ENCODE results near the gene DUS3L.
A peak's percentile ranks its signal among the peaks of the same experiment; 100 is the strongest.

The DUS3L gene

DNA sequence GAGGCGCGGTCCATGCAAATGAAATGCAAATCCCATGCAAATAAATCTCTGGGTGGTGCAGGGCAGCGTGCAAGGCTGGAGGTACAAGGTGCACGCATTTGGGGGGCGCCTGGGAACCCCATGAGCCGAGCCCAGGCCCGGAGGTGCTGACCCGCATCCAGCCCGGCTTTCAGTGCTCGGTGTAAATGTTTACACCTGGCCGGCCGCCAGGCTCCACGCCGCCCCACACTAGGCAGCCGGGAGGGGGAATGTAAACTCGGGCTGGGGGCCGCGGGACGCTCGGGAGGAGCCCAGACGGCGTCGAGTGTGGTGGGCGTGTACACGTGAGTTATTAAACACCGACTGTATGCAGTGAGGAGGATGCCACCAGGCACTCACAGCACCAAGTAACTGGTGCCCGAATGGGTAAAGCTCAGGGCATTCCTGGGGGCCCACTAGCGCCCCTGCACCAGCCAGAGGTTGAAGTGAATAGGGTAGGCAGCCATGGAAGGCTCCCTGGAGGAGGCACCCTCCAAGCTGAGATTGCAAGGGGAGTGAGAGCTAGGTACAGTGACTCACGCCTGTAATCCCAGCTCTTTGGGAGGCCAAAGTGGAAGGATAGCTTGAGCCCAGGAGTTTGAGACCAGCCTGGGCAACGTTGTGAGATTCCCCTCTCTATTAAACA, 31.4 kb upstream of the DUS3L start:
- no peak for DNase-seq

DNA sequence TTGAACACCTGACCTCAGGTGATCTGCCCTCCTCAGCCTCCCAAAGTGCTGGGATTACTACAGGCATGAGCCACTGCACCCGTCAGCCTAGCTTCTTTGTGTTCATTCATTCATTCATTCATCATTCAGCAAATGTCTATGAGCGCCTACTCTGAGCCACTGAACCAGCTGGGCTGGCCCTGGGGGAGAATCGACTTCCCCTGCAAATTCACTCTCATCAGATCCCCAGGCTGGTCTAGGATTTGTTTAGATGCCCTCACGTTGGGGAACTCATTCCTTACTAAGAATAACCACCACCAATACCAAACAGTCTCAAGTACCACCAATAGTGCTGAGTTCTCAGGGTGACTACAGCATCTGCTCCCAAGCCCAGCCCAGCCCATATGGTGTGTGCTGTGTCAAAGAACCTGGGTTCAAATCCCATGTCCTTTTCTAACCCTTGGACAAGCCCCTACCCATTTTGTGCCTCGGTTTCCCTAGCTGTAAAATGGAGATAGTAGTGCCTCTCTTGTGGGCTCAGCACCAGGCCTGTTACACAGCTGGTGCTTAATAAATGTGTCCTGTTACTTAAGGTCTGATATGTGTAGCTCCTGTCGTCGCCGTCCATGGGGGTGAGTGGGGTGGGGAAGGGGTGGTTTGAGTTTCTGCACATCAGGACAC, 30.7 kb upstream of the DUS3L start:
- no peak for DNase-seq

DNA sequence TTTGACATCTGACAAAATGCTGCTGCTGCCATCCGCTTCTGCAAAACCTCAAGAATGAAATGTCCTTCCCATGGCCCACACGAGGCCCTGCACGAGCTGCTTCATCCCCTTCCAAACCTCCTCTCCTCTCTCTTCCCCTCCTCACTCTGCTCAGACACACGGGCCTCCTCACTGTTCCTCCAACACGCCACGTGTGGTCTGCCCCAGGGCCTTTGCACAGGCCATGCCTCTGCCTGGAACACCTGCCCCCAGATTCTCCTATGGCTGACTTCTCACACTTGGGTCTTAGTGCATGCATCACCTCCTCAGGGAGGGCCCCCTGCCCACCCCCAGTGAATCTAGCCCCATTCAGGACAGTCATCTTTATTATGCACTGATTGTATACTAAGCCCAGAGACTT, 29.8 kb upstream of the DUS3L start:
- no peak for DNase-seq

DNA sequence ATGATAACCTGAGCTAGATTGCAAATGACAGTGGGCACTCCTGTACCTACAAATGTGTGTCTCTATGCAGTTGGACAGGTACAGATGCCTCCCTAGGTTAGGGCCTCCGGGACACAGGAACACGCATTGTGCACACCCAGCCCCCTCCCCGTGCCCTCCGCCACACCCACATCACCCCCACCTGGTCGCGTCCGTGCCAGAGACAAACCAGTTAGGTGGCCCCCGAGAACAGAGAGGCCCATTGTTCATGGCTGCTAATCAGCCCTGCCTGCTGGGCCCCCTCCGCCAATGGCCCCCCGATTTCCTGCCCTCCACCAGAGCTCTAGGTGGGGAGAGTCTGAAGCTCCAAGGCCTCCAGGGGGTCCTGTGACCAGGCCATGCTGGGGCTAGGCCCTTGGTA, 27.6 kb upstream of the DUS3L start:
- DNase-seq = no peak

DNA sequence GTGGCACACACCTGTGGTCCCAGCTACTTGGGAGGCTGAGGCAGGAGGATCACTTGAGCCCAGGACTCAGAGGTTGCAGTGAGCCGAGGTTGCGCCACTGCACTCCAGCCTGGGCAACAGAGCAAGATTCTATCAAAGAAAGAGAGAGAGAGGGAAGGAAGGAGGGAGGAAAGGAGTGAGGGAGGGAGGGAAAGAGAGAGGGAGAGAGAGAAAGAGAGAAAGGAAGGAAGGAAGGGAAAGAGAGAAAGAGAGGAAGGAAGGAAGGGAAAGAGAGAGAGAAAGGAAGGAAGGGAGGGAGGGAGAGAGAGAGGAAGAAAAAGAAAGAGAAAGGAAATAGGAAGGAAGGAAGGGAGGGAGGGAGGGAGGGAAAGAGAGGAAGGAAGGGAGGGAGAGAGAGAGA, 26.3 kb upstream of the DUS3L start:
- no peak for DNase-seq

DNA sequence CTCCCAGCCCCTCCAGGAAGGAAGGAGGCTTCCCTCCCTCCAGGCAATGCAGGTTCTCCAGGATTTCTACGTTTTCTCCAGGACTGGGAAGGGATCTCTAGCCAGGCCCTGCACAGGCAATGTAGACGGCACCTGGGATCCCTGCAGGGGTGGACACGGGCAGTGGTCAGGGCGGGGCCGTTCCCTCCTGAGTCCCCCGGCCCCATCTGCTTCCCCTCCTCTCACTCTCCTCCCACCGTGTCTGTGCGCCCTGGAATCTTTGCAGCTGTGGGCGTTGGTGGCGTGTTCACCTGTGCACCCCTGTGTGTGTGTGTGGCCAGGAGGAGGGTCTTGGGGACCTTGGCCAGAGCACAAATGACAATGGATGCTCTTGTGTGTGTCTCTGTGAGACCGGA, 23.9 kb upstream of the DUS3L start:
- DNase-seq = no peak

DNA sequence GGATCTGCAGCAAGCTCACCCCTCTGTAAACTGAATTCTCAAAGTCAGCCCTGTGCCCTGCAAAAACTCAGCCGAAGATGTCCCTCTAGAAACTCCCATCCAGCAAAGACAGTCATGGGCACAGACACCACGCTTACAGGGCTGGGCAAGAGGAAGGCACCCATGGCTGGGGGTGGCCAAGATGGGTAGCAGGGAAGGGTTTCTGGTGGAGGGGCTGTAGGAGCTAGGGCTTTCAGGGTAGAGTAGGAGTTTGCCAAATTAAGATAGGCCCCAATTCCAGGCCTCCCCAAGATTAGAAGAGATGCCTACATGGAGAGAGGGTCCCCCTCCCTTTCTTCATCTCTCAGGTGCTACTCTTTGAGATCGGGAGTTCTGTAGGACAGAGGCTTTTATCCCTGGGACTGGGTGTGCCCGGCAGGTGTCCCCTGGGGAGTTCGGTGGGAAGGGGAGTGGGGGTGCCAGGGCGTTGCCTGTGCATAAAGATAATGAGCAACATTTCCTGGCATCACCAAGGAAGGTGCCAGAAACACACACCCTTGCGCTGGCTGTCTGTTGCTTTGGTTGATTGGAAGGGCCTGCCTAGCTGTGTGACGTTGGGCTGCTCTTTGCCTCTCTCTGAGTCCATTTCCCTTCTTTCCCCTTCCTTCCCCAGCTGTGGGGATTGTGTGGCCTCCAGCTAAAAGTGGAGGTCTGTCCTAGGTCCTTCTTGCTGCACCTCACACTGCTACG, 23.3 kb upstream of the DUS3L start:
- DNase-seq = no peak

- DNase-seq = no peak
These were observed 20.2 kb upstream of the DUS3L start for GRCh38 chr19:5811117-5811516.

DNA sequence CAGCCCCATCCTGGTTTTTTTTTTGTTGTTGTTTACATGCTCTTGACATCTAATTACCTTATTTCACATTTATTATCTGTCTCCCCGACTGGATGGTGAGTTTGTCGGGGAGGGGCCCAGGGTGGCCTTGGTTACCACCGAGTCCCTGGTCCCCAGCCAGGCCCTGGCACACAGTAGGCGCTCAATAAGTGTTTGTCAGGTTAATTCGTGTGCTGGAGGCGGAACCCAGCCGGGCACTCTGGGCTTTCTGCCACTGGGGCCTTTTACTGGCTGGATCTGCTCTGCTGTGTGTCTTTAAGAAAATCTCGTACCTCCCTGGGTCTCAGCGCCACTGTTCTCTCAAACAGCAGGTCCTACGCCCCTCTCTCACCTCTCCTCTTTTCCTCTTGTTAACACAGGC, 18.5 kb upstream of the DUS3L start:
- DNase-seq = no peak

DNA sequence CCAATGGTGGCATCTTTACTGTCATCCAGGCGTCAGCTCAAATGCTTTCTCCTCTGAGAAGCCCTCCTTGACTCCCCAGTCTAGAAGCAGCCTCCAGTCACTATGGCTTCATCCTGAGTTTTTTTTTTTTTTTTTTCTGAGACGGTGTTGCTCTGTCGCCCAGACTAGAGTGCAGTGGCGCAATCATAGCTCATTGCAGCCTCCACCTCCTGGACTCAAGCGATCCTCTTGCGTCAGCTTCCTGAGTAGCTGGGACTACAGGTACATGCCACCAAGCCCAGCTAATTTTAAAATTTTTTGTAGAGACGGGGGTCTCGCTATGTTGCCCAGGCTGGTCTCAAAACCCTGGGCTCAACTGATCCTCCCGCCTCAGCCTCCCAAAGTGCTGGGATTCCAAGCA, 18.1 kb upstream of the DUS3L start:
- DNase-seq = no peak

DNA sequence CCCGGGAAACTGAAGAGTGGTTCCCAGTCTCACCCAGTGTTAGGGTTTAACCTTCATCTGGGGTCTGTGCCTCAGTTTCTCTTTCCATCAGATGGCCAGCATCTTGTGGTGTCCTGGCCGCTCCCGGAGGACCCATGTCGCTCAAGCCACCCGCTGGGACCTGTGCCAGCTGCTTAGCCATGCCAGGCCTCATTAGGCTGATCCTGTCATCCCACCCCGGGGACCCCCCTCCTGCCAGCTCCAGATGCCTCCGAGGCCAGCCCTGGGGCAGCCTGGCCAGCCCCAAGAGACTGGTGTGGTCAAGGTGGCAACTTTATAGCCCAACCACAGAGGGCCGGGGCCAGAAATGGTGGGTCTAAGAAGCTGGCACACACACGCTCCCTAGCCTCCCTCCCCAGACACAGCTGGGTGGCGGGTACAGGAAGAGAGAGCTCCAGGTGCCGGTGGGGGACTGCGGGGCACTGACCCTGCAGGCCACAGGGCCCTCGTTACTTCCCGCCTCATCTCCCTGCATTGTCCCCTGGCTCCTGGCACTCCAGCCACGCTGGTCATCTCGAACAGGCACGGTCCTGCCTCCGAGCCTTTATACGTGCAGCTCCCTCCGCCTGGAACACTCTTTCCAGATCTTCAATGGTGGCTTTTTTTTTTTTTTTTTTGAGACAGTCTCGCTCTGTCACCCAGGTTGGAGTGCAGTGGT, 17.3 kb upstream of the DUS3L start:
- DNase-seq = no peak

DNA sequence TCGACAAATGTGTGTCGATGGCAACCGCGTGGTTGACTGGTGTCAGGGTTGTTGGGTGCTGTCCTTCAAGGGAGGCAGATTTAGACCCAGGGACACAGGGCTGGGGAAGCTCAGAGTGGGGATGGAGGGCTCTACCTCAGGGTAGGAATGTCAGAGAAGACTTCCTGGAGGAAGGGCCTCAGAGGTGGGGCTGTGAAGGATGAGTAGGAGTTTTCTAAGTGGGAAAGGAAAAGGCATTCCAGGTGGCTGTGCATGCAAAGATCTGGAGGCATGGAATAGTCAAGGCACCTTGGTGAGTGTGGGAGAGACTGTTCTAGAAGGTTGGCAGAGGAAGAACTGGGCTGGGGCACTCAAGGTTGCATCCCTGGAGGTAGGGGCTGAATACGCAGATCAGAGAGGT, 15.9 kb upstream of the DUS3L start:
- no peak for DNase-seq

GRCh38 chr19:5806133-5806489, 15.1 kb upstream of the DUS3L start:
- no peak for DNase-seq

DNA sequence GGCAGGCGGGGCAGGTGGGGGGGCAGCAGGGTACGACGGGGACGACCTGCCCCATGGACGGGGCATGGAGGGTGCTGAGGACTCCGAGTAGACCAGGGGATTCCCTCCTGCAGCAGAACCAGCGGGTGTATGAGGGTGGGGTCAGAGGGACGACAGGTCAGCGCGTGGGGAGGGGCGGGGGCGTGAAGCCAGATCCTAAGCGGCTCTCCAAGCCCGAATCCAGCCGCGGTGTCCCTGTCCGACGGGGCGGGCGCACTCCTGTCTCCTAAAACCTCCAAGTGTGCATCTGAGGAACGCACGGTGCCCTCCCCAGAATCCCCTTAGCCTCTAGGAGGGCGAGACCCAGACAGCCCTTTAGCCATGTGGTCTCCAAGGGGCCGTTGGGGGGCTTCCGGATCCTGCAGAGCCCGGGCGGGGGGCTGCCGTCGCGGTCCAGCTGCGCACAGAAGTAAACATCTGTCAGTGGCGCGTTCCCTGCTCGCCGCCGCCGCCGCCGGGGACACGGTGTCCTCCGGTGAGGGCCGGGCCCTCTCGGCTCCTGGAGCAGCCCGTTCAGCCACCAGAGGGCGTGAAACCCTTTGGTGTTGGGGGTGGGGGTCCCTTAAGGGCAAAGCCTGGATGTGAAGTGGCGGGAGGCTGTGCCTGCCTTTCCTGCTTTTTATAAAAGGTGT, 14.6 kb upstream of the DUS3L start:
- peak; percentile 35 for DNase-seq

GRCh38 chr19:5804516-5805461, 13.8 kb upstream of the DUS3L start, which contains the start of gene NRTN:
Gene NRTN (plus strand): TSS chr19:5805067. CDS start chr19:5824166, 19,099 bp downstream.
- DNase-seq = peak; percentile 48

GRCh38 chr19:5803752-5804515, 13.0 kb upstream of the DUS3L start:
- DNase-seq = peak; percentile 90

GRCh38 chr19:5803441-5803751, 12.4 kb upstream of the DUS3L start:
- no peak for DNase-seq

GRCh38 chr19:5801796-5802619, 11.0 kb upstream of the DUS3L start:
- DNase-seq = no peak

GRCh38 chr19:5800361-5801270, 9.7 kb upstream of the DUS3L start:
- no peak for DNase-seq

Measured in stimulated activated naive CD4-positive, alpha-beta T cell treated with Interleukin-2 at 50 U/mL for 16 hours (primary cell).